ENCODE measurements around the gene PTCD2.
A peak's percentile ranks its signal among the peaks of the same experiment; 100 is the strongest.
"Not testable (repeated sequence)": the region's sequence is repeated elsewhere in the genome, so short reads cannot be mapped to it uniquely, and the experiment has no call there.

Gene PTCD2

DNA sequence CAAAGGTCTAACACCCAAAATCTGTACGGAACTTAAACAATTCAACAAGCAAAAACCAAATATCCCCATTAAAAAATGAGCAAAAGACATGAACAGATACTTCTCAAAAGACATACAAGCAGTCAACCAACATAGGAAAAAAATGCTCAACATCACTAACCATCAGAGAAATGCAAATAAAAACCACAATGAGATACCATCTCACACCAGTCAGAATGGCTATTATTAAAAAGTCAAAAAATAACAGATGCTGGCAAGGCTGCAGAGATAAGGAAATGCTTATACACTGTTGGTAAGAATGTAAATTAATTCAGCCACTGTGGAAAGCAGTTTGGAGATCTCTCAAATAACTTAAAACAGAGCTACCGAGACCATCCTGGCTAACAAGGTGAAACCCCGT is 22.0 kb upstream of the PTCD2 start:
- not testable (repeated sequence) for DNase-seq (ENCODE audit: low read depth)

GRCh38 chr5:72298711-72299110 is 21.5 kb upstream of the PTCD2 start:
- no peak for DNase-seq (ENCODE audit: low read depth)

GRCh38 chr5:72300590-72301339 is 19.4 kb upstream of the PTCD2 start:
- DNase-seq (ENCODE audit: low read depth): no peak

GRCh38 chr5:72301557-72301956 is 18.6 kb upstream of the PTCD2 start:
- no peak for DNase-seq (ENCODE audit: low read depth)

DNA sequence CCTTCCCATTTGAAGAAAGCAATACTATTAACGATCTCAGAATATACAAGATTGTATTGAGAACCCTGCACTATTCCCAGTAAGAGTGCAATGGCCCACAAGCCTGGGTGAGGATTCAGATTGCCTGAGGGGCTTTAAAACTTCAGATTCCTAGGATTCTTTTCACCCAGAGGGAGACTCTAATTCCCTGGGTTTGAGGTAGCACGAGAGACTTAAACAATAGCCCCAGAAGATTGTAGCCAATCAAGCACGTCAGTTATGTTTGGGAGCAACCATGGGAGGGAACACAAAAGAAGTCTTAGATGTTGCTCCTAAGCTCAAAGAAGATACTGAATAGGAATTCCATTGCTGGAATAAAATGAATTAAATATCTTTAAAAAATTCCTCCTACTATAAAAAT is 18.0 kb upstream of the PTCD2 start:
- no peak for DNase-seq (ENCODE audit: low read depth)

GRCh38 chr5:72305194-72306142 is 14.7 kb upstream of the PTCD2 start:
- DNase-seq (ENCODE audit: low read depth): no peak

DNA sequence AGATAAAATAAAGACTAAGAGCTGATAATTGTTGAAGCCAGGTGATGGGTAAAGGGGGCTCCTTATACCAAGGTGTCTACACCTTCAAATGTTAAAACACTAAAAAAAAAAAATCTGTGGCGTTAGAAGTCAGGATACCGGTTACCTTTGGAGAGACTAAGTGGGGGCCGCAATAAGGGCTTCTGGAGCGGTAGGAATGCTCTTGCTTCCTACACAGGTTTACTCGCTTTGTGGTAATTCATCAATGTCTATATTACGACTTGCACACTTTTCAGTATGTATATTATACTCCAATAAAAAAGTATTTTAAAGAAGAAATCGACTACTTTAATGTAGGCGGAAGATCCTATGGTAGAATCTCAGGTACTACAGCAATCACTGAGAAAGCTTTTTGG is 12.6 kb upstream of the PTCD2 start:
- DNase-seq (ENCODE audit: low read depth): no peak

GRCh38 chr5:72307968-72308852 is 12.0 kb upstream of the PTCD2 start:
- peak; percentile 86 for DNase-seq (ENCODE audit: low read depth)

DNA sequence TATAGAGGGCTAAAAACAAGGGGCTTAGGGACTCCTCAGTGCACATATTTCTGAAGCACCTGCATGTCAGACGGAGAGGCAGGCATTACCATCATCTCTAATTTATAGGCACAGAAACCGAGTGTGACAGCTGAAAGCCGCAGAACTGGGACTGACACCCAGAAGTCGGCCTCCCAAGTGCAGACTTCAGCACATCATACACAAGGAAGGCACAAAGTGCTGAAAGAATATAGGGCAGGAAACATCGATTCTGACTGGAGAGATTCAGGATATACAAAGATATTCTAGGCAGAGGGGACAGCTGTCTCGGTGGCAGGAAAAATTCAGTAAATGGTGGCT is 11.4 kb upstream of the PTCD2 start:
- DNase-seq (ENCODE audit: low read depth): no peak

DNA sequence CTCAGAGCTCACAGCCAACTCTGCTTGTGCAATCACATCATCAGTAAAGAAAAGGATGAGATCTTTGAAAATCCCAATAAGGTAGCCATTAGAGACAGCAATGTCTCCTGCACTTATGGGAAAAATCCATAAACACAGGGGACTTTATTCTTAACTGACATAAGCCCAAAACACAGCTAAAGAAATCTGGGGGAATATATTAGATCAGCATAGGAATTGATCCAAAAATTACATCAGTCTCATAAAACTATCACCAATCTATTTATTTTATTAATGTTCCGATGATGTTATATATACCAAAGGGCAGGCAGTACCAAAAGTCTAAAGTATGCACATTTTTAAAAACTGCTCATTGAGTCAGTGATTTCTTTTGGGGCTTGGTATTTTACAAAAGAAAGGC is 7.0 kb upstream of the PTCD2 start:
- no peak for DNase-seq (ENCODE audit: low read depth)

GRCh38 chr5:72314571-72315172 is 5.5 kb upstream of the PTCD2 start:
- DNase-seq (ENCODE audit: low read depth): no peak

DNA sequence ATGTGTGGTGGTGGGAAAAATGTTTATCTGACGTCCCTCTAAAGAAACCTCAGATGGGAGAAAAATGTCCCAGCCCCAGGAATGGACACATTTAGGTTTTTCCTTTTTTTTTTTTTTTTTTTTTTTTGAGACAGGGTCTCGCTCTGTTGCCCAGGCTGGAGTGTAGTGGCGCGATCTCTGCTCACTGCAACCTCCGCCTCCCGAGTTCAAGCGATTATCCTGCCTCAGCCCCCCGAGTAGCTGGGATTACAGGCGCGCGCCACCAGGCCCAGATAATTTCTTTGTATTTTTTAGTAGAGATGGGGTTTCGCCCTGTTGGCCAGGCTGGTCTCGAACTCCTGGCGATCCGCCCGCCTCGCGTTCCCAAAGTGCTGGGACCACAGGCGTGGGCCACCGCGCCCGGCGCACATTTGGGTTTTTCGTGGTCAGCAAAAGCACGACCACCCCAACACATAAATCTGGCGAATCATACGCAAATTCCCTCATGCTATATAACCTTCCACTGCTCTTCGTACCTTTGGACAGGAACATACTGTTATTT is 668 bp upstream of the PTCD2 start:
- not testable (repeated sequence) for DNase-seq (ENCODE audit: low read depth)

GRCh38 chr5:72324189-72324825 is 4.1 kb downstream of the PTCD2 start:
- no peak for DNase-seq (ENCODE audit: low read depth)

- no peak for DNase-seq (ENCODE audit: low read depth)
Observed at GRCh38 chr5:72325566-72326305, 5.6 kb downstream of the PTCD2 start.

DNA sequence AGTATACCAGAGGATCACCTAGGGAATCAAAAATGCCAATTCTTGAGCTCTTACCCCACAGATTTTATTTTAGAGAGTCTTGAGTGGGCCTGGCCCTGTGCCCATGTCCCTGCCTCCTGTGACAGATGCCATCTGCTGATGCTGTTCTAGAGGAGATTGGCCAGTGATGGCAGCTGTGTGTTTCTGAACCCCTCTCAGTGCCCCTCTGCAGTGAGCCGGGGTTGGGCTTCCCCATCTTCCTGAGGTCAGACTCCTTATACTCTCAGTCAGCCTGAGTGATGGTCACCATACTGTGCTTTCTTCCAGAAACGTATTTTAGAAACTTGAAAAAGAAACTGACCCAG is 6.1 kb downstream of the PTCD2 start:
- DNase-seq (ENCODE audit: low read depth): no peak

GRCh38 chr5:72328172-72328571 is 8.0 kb downstream of the PTCD2 start:
- no peak for DNase-seq (ENCODE audit: low read depth)

DNA sequence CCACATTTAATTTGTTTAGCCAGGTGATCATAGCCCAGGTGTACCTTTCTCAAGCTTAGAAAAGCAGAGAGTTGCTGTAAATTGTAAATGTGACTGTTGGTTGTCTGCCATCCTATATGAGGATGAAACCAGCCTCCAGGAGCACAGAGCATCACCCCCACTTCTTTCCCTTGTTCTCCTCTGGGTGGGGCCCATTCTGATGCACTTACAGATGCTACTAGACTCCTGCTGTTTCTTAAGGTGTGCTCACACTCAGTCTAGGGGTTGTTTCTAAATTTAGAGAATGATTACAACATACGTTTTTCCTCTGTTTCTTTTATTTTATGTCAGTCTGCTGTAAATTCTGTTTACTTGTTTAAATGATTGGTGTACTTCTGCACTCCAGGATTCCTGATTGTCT is 10.5 kb downstream of the PTCD2 start:
- no peak for DNase-seq (ENCODE audit: low read depth)

GRCh38 chr5:72337159-72337558 is 17.0 kb downstream of the PTCD2 start:
- DNase-seq (ENCODE audit: low read depth): no peak

DNA sequence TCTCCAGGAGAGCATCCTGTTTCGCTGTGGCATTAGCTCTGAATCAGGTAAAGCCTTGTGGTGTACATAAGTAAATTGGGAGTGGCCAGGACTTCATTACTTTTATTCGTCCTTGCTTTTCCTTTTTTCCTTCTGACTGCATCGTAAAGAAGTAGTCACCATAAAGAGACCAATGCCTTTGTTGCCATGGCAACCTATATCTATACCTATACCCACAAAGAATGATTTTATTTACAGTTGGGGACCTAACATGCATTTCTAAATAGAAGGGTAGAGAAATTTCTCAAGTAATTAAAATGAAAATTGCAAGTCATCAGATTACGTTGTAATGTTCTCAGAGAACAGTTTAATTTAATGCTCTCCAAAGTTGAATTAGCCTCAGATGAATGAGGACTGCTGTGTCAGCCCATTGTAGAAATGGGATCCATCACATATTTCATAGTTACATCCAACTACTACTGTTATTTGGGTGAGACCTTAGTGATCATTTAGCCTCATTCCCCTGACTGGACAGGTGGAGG is 18.6 kb downstream of the PTCD2 start:
- no peak for DNase-seq (ENCODE audit: low read depth)

- DNase-seq (ENCODE audit: low read depth): no peak
Observed at GRCh38 chr5:72346398-72346797, 26.2 kb downstream of the PTCD2 start.

Measured in stimulated activated CD8-positive, alpha-beta memory T cell treated with anti-CD3 and anti-CD28 coated beads, Interleukin-15, amount 100 ng/mL, for 24 hours (primary cell).